Astrocyte of the spinal cord (primary cell): ENCODE data around the gene RFWD3.

Experiments
- DNase-seq: peaks from one replicate; pipeline ENCODE4 v3.0.0; 2011; ENCODE audit warnings: low read depth, low spot score
- H3K4me3 ChIP-seq: 2 replicates; pipeline ENCODE4 v1.5.1; 2011; ENCODE audit warnings: low read depth, mild to moderate bottlenecking, low read length, moderate library complexity
- in situ Hi-C: cut with HindIII; loops from 2 replicates; pipeline ENCODE4 v1.10.0; 2017; ENCODE audit warnings: low sequenced_read_pairs
- TF ChIP-seq, protein P1 (sequence below): IDR thresholded peaks from 2 replicates; pipeline ENCODE4 v1.5.1; 2012; ENCODE audit warnings: low read depth, mild to moderate bottlenecking, low read length, inconsistent platforms

RFWD3 gene

DNA sequence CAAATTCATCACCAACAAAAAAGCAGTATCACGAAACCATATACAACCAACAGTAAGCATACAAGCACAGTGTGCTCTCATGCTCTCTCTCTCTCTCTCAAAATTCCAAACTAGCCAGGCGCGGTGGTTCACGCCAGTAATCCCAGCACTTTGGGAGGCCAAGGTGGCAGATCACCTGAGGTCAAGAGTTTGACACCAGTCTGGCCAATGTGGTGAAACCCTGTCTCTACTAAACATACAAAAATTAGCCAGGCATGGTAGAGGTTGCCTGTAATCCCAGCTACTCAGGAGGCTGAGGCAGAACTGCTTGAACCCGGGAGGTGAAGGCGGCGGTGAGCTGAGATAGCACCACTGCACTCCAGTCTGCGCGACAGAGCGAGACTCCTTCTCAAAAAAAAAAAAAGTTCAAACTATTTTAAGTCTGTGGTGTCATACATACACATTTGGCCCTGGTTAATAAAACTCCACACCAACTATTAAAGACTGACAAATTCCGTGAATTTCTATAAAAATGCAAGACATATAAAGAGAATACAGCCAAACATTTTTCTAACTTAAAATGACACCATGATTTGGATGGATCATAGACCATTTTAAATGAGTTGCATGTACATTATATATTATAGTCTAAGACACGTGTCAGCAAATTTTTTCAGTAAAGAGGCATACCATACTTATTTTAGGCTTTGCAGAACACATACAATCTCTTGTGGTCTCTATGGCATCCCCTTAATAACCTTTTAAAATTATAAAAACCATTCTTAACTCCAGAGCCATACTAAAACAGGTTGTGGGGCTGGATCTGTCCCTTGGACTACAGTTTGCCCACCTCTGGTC, 90.7 kb downstream of the RFWD3 start:
- in situ Hi-C loops = no loop called here
- TF ChIP-seq, protein P1, sequence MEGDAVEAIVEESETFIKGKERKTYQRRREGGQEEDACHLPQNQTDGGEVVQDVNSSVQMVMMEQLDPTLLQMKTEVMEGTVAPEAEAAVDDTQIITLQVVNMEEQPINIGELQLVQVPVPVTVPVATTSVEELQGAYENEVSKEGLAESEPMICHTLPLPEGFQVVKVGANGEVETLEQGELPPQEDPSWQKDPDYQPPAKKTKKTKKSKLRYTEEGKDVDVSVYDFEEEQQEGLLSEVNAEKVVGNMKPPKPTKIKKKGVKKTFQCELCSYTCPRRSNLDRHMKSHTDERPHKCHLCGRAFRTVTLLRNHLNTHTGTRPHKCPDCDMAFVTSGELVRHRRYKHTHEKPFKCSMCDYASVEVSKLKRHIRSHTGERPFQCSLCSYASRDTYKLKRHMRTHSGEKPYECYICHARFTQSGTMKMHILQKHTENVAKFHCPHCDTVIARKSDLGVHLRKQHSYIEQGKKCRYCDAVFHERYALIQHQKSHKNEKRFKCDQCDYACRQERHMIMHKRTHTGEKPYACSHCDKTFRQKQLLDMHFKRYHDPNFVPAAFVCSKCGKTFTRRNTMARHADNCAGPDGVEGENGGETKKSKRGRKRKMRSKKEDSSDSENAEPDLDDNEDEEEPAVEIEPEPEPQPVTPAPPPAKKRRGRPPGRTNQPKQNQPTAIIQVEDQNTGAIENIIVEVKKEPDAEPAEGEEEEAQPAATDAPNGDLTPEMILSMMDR = no peak
- no peak for DNase-seq
- no peak overlapping the region for H3K4me3 ChIP-seq

DNA sequence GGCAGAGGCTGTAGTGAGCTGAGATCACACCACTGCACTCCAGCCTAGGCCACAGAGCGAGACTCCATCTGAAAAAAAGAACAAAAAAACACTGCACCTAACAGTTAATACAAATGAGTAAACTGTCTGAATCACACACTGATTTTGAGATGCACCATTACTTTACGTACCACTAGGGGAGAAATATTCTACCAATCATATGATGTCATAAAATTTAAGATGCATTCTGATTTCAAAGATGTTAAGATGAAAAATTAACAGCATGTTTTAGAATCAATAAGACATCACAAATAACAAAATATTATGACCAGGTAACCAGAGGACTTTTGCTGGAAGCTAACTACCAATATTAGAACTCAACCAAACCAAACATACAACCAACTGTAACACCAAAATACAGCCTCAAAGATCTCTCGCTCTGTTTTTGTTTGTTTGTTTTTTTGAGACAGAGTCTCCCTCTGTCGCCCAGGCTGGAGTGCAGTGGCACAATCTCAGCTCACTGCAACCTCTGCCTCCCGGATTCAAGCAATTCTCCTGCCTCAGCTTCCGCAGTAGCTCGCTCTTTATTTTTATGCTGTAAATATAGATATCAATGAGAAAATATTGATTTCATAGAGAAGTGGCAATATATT, 91.4 kb downstream of the RFWD3 start:
- TF ChIP-seq, protein P1 = no peak
- no peak for DNase-seq
- H3K4me3 ChIP-seq = no peak overlapping the region
- in situ Hi-C loops = no loop called here

DNA sequence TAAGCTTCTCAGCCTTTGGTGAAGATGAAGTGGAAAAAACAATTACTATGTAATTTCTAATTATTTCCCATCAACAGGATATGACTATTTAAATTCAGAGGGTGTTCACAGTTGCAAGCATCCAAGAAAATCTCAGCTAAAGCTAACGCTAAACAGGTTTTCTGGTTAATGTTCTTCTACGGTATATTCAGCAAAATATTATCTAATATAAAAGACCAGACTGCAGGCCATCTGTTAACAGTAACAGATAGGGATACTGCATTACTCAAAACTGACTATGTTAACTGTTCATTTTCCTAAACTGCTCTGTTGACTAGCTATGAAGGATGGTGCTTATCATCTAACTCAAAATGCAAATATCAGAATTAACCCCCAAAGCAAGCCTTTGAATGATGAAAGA, 92.5 kb downstream of the RFWD3 start:
- in situ Hi-C loops = no loop called here
- TF ChIP-seq, protein P1 = no peak
- DNase-seq = no peak
- H3K4me3 ChIP-seq = no peak overlapping the region

DNA sequence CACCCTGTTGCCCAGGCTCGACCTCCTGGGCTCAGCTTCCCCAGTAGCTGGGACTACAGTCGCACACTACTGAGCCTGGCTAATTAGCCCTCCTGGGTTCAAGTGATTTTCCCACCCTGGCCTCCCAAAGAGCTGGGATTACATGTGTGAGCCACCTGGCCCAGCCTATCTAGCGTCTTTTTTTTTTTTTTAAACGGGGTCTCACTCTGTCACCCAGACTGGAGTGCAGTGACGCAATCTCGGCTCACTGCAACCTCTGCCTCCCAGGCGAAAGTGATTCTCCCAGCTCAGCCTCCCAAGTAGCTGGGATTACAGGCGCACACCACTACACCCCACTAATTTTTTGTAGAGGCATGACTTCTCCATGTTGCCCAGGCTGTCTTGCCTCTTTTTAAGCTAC, 93.1 kb downstream of the RFWD3 start:
- in situ Hi-C loops = no loop called here
- no peak for DNase-seq
- TF ChIP-seq, protein P1 = no peak
- no peak overlapping the region for H3K4me3 ChIP-seq
